ENCODE results near the gene KCNMA1.
A peak's percentile ranks its signal among the peaks of the same experiment; 100 is the strongest.

The KCNMA1 gene

DNA sequence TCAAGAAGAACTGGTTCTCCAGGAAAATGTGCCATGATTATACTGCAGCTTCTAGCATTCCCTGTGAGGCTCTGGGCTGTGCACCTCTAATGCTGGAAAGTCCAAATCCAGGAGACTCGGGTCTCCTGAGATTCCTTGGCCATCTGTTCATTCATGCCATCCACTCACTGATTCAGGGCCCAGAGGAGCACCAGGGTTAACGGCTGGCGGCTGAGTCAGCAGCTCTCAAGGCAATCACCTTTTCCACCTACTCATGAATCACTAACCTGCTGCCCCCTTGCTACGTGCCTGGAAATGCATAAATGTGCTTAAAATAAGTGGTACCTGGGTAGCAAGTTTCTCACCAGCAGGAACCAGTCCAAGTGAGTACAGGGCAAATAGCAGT is 132.7 kb downstream of the KCNMA1 start:
- H3K56ac ChIP-seq (ENCODE audit: low read length): no peak overlapping the region
- H3K4me3 ChIP-seq (ENCODE audit: low read length): no peak overlapping the region
- no peak overlapping the region for H2BK15ac ChIP-seq (replicated peaks; ENCODE audit: low read depth)
- H3K27ac ChIP-seq (ENCODE audit: low read depth, low read length): no peak overlapping the region
- no peak overlapping the region for H3K4me2 ChIP-seq (ENCODE audit: low read length)
- no peak overlapping the region for H4K5ac ChIP-seq (ENCODE audit: low read length)
- H3K9ac ChIP-seq (ENCODE audit: low read length): no peak overlapping the region
- H2BK5ac ChIP-seq (ENCODE audit: low read length): no peak overlapping the region
- H4K8ac ChIP-seq (ENCODE audit: low read depth, low read length): no peak overlapping the region
- H3K4ac ChIP-seq (ENCODE audit: low read depth, low read length): no peak overlapping the region
- no peak overlapping the region for H3K23ac ChIP-seq (ENCODE audit: low read length)
- no CpG with 5 or more reads among the region's 4 CpGs for WGBS (ENCODE audit: extremely low coverage, insufficient coverage, low lambda C conversion rate)
- H3K27me3 ChIP-seq (ENCODE audit: insufficient read depth, low read length, poor library complexity): no peaks in the 10 kb centered on the region
- no peak overlapping the region for H2BK120ac ChIP-seq (ENCODE audit: low read depth, low read length)
- no peak overlapping the region for H2AK5ac ChIP-seq (ENCODE audit: low read length)
- no peaks in the 10 kb centered on the region for H3K79me2 ChIP-seq (ENCODE audit: control insufficient read depth, insufficient read depth, low read length)
- H3K79me1 ChIP-seq (ENCODE audit: low read length): no peaks in the 10 kb centered on the region
- H3K36me3 ChIP-seq (ENCODE audit: control insufficient read depth, insufficient read depth, low read length): no peaks in the 10 kb centered on the region
- DNase-seq: peak; percentile 57
- peaks cover 2% of the 10 kb centered on the region for H3K4me1 ChIP-seq (ENCODE audit: control insufficient read depth, low read depth, low read length)
- H3K18ac ChIP-seq (ENCODE audit: low read length): no peak overlapping the region

- DNase-seq: no peak
- Histone ChIP-seq H3K4me1 (ENCODE audit: control insufficient read depth, low read depth, low read length) (no peaks in the 10 kb centered on the region), H3K27me3 (ENCODE audit: insufficient read depth, low read length, poor library complexity) (no peaks in the 10 kb centered on the region), H2AK5ac (ENCODE audit: low read length) (no peak overlapping the region), H3K56ac (ENCODE audit: low read length) (no peak overlapping the region), H3K36me3 (ENCODE audit: control insufficient read depth, insufficient read depth, low read length) (no peaks in the 10 kb centered on the region), H2BK120ac (ENCODE audit: low read depth, low read length) (no peak overlapping the region), H4K8ac (ENCODE audit: low read depth, low read length) (no peak overlapping the region), H3K4ac (ENCODE audit: low read depth, low read length) (no peak overlapping the region), H4K5ac (ENCODE audit: low read length) (no peak overlapping the region), H2BK15ac (replicated peaks; ENCODE audit: low read depth) (no peak overlapping the region), H3K79me1 (ENCODE audit: low read length) (no peaks in the 10 kb centered on the region), H3K23ac (ENCODE audit: low read length) (no peak overlapping the region), H3K27ac (ENCODE audit: low read depth, low read length) (no peak overlapping the region), H3K9ac (ENCODE audit: low read length) (no peak overlapping the region), H2BK5ac (ENCODE audit: low read length) (no peak overlapping the region), H3K79me2 (ENCODE audit: control insufficient read depth, insufficient read depth, low read length) (no peaks in the 10 kb centered on the region), H3K4me3 (ENCODE audit: low read length) (no peak overlapping the region), H3K18ac (ENCODE audit: low read length) (no peak overlapping the region), H3K4me2 (ENCODE audit: low read length) (no peak overlapping the region)
- WGBS (ENCODE audit: extremely low coverage, insufficient coverage, low lambda C conversion rate): no CpG with 5 or more reads among the region's 2 CpGs
Observed at GRCh38 chr10:77504196-77504872, 133.3 kb downstream of the KCNMA1 start.

DNA sequence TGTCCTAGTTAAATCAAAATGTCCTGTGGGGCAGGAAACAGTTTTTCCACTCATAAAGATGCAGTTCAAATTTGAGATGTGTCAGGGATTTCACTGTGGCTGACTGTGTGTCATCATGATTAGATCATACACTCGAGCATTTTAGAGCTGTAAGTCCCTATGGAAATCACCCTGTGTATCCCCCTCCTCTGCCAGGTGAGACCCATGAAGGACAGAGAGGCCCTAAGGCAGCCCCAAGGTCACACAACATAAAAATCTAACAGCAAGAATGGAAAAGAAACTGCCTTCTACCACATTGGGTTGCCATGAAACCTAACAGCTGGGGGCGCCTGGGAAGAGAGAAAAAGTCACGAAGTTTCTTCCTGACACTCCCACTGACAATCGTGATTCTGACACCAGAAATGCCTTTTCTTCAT is 135.8 kb downstream of the KCNMA1 start:
- Histone ChIP-seq H2AK5ac (ENCODE audit: low read length) (no peak overlapping the region), H3K79me2 (ENCODE audit: control insufficient read depth, insufficient read depth, low read length) (no peaks in the 10 kb centered on the region), H3K27me3 (ENCODE audit: insufficient read depth, low read length, poor library complexity) (no peaks in the 10 kb centered on the region), H4K8ac (ENCODE audit: low read depth, low read length) (no peak overlapping the region), H3K4ac (ENCODE audit: low read depth, low read length) (no peak overlapping the region), H3K9ac (ENCODE audit: low read length) (no peak overlapping the region), H3K56ac (ENCODE audit: low read length) (no peak overlapping the region), H3K4me3 (ENCODE audit: low read length) (no peak overlapping the region), H2BK15ac (replicated peaks; ENCODE audit: low read depth) (no peak overlapping the region), H4K5ac (ENCODE audit: low read length) (no peak overlapping the region), H3K79me1 (ENCODE audit: low read length) (no peaks in the 10 kb centered on the region), H2BK120ac (ENCODE audit: low read depth, low read length) (no peak overlapping the region), H3K4me2 (ENCODE audit: low read length) (no peak overlapping the region), H2BK5ac (ENCODE audit: low read length) (no peak overlapping the region), H3K4me1 (ENCODE audit: control insufficient read depth, low read depth, low read length) (no peaks in the 10 kb centered on the region), H3K18ac (ENCODE audit: low read length) (no peak overlapping the region), H3K36me3 (ENCODE audit: control insufficient read depth, insufficient read depth, low read length) (no peaks in the 10 kb centered on the region), H3K23ac (ENCODE audit: low read length) (no peak overlapping the region), H3K27ac (ENCODE audit: low read depth, low read length) (no peak overlapping the region)
- no peak for DNase-seq
- WGBS (ENCODE audit: extremely low coverage, insufficient coverage, low lambda C conversion rate): no CpG with 5 or more reads among the region's 4 CpGs

DNA sequence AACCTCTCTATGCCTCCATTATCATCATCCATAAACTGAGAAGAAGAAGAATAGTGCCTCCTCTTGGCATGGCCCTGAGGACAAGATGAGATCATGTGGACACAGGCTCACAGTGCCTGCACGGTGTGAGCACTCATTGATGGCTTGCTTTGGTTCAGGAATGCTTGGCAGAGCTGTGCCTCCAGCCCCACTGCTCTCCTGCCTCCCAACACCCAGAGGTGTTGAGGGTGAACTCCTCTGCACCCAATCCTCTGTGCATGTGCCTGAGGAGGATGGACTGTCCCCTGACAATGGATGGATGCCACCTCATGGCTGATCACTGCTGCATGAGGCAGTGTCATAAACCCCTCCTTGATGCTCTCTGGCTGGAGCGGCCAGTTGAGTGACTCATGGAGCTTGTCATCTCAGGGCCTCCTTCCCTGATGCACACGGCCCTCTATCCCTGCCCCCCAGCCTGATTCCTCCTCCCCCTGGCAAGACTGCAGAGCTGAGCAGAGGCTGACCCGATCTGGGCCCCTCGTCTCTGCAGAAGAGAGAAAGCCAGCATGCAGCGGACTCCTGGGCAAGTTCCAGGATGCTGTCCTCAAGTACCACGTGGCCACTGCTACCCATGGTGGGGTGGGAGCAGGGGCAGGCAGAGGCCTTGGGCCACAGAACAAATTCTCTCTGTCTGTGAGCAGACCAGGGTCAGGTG is 136.3 kb downstream of the KCNMA1 start:
- Histone ChIP-seq H3K27ac (ENCODE audit: low read depth, low read length) (no peak overlapping the region), H2AK5ac (ENCODE audit: low read length) (no peak overlapping the region), H3K27me3 (ENCODE audit: insufficient read depth, low read length, poor library complexity) (no peaks in the 10 kb centered on the region), H2BK5ac (ENCODE audit: low read length) (no peak overlapping the region), H3K79me1 (ENCODE audit: low read length) (no peaks in the 10 kb centered on the region), H2BK120ac (ENCODE audit: low read depth, low read length) (no peak overlapping the region), H2BK15ac (replicated peaks; ENCODE audit: low read depth) (no peak overlapping the region), H3K18ac (ENCODE audit: low read length) (no peak overlapping the region), H3K4me2 (ENCODE audit: low read length) (no peak overlapping the region), H4K8ac (ENCODE audit: low read depth, low read length) (no peak overlapping the region), H3K4ac (ENCODE audit: low read depth, low read length) (no peak overlapping the region), H3K23ac (ENCODE audit: low read length) (no peak overlapping the region), H3K56ac (ENCODE audit: low read length) (no peak overlapping the region), H4K5ac (ENCODE audit: low read length) (no peak overlapping the region), H3K36me3 (ENCODE audit: control insufficient read depth, insufficient read depth, low read length) (no peaks in the 10 kb centered on the region), H3K4me3 (ENCODE audit: low read length) (no peak overlapping the region), H3K79me2 (ENCODE audit: control insufficient read depth, insufficient read depth, low read length) (no peaks in the 10 kb centered on the region), H3K4me1 (ENCODE audit: control insufficient read depth, low read depth, low read length) (no peaks in the 10 kb centered on the region), H3K9ac (ENCODE audit: low read length) (no peak overlapping the region)
- WGBS (ENCODE audit: extremely low coverage, insufficient coverage, low lambda C conversion rate): no CpG with 5 or more reads among the region's 7 CpGs
- no peak for DNase-seq

DNA sequence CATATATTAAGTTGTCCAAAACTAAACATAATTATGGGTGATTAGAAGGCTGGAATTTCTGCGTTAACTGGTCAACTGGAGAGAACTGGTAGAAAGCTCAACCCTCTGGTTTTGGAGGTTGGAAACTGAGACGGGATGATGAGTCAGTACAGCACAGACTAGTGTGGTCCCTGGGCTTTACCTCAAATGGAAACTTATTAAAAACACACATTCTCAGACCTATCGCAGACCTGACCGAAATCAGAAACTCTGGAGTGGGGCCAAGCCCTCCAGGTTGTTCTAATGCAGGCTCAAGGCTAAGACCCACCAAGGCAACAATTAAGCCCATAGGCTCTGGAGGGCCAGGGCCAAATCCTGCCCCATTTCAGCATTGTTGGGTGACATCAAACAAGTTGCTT is 136.9 kb downstream of the KCNMA1 start:
- H3K56ac ChIP-seq (ENCODE audit: low read length): no peak overlapping the region
- no peak overlapping the region for H2BK120ac ChIP-seq (ENCODE audit: low read depth, low read length)
- no peaks in the 10 kb centered on the region for H3K36me3 ChIP-seq (ENCODE audit: control insufficient read depth, insufficient read depth, low read length)
- H3K27ac ChIP-seq (ENCODE audit: low read depth, low read length): no peak overlapping the region
- no peak overlapping the region for H3K23ac ChIP-seq (ENCODE audit: low read length)
- no CpG with 5 or more reads among the region's 4 CpGs for WGBS (ENCODE audit: extremely low coverage, insufficient coverage, low lambda C conversion rate)
- H3K79me1 ChIP-seq (ENCODE audit: low read length): no peaks in the 10 kb centered on the region
- H3K4ac ChIP-seq (ENCODE audit: low read depth, low read length): no peak overlapping the region
- H2AK5ac ChIP-seq (ENCODE audit: low read length): no peak overlapping the region
- no peak overlapping the region for H3K9ac ChIP-seq (ENCODE audit: low read length)
- no peaks in the 10 kb centered on the region for H3K27me3 ChIP-seq (ENCODE audit: insufficient read depth, low read length, poor library complexity)
- no peak overlapping the region for H2BK5ac ChIP-seq (ENCODE audit: low read length)
- no peak for DNase-seq
- no peak overlapping the region for H4K5ac ChIP-seq (ENCODE audit: low read length)
- no peaks in the 10 kb centered on the region for H3K4me1 ChIP-seq (ENCODE audit: control insufficient read depth, low read depth, low read length)
- no peak overlapping the region for H2BK15ac ChIP-seq (replicated peaks; ENCODE audit: low read depth)
- no peak overlapping the region for H4K8ac ChIP-seq (ENCODE audit: low read depth, low read length)
- no peak overlapping the region for H3K4me2 ChIP-seq (ENCODE audit: low read length)
- no peaks in the 10 kb centered on the region for H3K79me2 ChIP-seq (ENCODE audit: control insufficient read depth, insufficient read depth, low read length)
- no peak overlapping the region for H3K18ac ChIP-seq (ENCODE audit: low read length)
- no peak overlapping the region for H3K4me3 ChIP-seq (ENCODE audit: low read length)

DNA sequence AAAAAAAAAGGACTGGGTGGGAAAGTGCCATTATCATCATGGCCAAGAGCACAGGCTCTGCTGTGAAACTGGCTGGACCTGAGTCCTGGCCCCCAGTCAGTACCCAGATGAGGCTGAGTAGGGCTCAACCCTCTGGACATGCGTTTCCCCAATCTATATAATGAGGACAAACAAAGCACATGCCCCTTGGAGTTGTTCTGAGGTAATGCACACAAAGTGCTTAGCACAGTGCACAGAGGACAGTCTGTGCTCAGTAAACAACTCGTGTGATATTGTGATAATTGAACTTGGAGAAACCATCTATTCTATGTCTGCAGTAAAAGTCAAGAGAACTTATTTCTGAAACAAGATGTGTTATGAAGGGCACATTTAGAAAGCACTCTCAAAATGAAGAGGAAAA is 138.8 kb downstream of the KCNMA1 start:
- H3K4me1 ChIP-seq (ENCODE audit: control insufficient read depth, low read depth, low read length): no peaks in the 10 kb centered on the region
- no peaks in the 10 kb centered on the region for H3K27me3 ChIP-seq (ENCODE audit: insufficient read depth, low read length, poor library complexity)
- H2BK120ac ChIP-seq (ENCODE audit: low read depth, low read length): no peak overlapping the region
- H3K27ac ChIP-seq (ENCODE audit: low read depth, low read length): no peak overlapping the region
- H4K8ac ChIP-seq (ENCODE audit: low read depth, low read length): no peak overlapping the region
- H3K4ac ChIP-seq (ENCODE audit: low read depth, low read length): no peak overlapping the region
- H4K5ac ChIP-seq (ENCODE audit: low read length): no peak overlapping the region
- no peak overlapping the region for H2AK5ac ChIP-seq (ENCODE audit: low read length)
- no peak overlapping the region for H3K23ac ChIP-seq (ENCODE audit: low read length)
- H3K4me2 ChIP-seq (ENCODE audit: low read length): no peak overlapping the region
- no CpG with 5 or more reads among the region's 2 CpGs for WGBS (ENCODE audit: extremely low coverage, insufficient coverage, low lambda C conversion rate)
- no peak overlapping the region for H3K9ac ChIP-seq (ENCODE audit: low read length)
- H3K79me1 ChIP-seq (ENCODE audit: low read length): no peaks in the 10 kb centered on the region
- H3K4me3 ChIP-seq (ENCODE audit: low read length): no peak overlapping the region
- H2BK5ac ChIP-seq (ENCODE audit: low read length): no peak overlapping the region
- no peak overlapping the region for H3K56ac ChIP-seq (ENCODE audit: low read length)
- no peaks in the 10 kb centered on the region for H3K36me3 ChIP-seq (ENCODE audit: control insufficient read depth, insufficient read depth, low read length)
- H3K18ac ChIP-seq (ENCODE audit: low read length): no peak overlapping the region
- no peak for DNase-seq
- no peaks in the 10 kb centered on the region for H3K79me2 ChIP-seq (ENCODE audit: control insufficient read depth, insufficient read depth, low read length)
- no peak overlapping the region for H2BK15ac ChIP-seq (replicated peaks; ENCODE audit: low read depth)

Data from mesendoderm (in vitro differentiated cells).